GM18951 (cell line): ENCODE measurements around the gene NEFH.
"Not testable (repeated sequence)": the region's sequence is repeated elsewhere in the genome, so short reads cannot be mapped to it uniquely, and the experiment has no call there.

Source experiments
- POLR2A ChIP-seq: IDR thresholded peaks from 4 replicates; pipeline ENCODE4 v1.6.1; 2011; ENCODE audit warnings: mild to moderate bottlenecking; ENCODE audit not compliant: insufficient read length, insufficient read depth; ENCODE audit errors: extremely low read depth
- in situ Hi-C: fragments of 300-500 bp; cut with MboI; formaldehyde crosslinking; loops from one replicate; pipeline ENCODE4 v1.12.0; 2022; ENCODE audit warnings: low sequenced_read_pairs, mixed read lengths, inconsistent platforms; ENCODE audit not compliant: unreplicated experiment

The NEFH gene

GRCh38 chr22:29479417-29480261 lies at the start of gene NEFH:
Gene NEFH, plus strand, starts transcription at chr22:29480218. Its CDS starts 45 bp downstream, at chr22:29480263.
- no peak for TF ChIP-seq POLR2A
- in situ Hi-C loops, result no loop called here

DNA sequence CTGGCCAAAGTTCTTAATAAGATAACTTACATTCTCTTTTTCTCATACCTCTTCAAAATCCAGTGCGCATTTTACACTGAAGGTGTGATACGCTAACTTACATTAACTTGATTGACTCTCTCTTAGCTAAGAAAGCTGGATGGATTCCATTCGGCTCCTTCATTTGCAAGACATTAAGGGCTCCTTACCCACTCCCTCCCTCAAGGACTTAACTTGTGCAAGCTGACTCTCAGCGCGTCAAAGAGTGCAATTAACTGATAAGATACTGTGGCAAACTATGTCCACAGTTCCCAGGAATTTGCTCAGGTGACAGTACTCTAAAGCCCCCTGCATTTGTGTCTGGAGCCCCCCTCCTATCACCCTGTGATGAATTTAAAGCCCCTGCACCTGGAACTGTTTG lies 48.0 kb upstream of the NEFH start:
- TF ChIP-seq POLR2A, result no peak
- in situ Hi-C loops, result no loop called here

DNA sequence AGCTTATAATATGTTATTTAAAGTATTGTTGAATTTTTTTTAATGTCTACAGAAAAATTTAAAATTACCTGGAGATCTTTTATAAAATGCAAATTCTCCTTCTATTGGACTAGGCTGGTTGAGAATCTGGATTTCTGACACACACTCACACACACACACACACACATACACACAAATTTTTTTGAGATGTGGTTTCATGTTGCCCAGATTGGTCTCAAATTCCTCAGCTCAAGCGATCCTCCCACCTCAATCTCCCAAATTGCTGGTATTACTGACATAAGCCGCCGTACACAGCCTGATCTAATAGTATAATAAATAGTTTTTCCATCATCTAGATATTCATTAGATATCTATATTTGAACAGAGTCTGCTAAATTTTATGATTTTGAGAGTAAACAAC lies 46.2 kb upstream of the NEFH start:
- TF ChIP-seq POLR2A, result no peak
- in situ Hi-C loops, result no loop called here

DNA sequence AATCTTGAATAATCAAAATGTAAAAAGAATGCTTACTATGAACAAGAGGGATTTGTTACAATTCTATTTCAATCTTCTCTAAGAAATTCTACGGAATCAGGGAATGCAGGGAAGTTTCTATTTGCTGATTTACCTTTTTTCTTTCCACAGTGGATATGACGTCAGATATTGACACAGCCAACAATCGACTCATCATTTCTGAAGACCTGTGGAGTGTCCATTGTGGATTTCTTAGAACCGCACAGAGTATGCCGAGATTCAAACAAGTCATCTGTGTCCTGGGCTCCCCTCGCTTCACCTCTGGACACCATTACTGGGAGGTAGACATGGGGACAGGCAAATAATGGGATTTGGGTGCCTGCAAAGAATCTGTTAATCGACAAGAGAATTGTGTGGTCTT lies 45.7 kb upstream of the NEFH start:
- in situ Hi-C loops, result no loop called here
- no peak for TF ChIP-seq POLR2A

DNA sequence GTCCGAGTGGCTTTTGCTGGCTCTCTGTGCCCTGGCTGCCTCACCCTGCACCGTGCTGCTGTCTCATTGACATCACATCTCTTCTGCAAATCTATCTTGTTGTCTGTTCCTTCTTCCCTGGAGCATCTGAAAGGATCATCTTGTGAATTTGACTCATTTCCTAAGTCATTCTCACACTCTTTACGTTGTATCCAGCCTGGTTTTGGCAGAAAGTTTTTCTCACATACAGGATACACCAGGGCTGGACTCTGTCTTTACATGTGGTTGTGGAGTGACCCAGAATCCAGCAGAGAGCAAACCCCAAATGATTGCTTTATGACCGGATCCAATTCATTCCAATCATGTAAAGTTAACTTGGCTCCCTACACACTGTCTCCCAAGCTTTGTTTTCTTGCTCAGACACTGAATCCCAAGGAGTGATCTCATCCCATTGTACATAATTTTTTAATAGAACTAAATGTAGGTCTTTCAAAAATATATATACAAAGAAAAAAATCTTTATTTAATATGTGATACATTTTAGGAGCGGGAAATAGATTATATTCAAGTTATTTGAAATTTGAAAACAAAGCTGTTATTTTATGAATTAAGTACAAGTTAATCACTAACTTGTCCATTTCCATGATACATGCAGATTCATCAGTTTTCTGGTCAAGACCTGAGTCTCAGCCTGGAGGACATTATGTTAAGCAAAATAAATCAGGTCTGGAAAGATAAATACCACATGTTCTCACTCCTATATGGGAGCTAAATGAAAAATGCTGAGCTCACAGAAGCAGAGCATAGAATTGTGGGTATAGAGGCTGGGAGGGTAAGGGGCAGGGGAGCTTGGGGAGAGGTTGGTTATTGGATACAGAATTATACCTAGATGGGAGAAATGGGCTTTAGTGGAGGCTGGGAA lies 44.5 kb upstream of the NEFH start:
- TF ChIP-seq POLR2A, result no peak
- in situ Hi-C loops, result no loop called here

GRCh38 chr22:29438283-29438682 lies 41.7 kb upstream of the NEFH start, which contains the start of gene RFPL1:
Gene RFPL1, plus strand, starts transcription at chr22:29438583.
- in situ Hi-C loops, result not testable (repeated sequence)

- in situ Hi-C loops, result no loop called here
- no peak for TF ChIP-seq POLR2A
Measured at GRCh38 chr22:29442976-29443375, 37.0 kb upstream of the NEFH start.

DNA sequence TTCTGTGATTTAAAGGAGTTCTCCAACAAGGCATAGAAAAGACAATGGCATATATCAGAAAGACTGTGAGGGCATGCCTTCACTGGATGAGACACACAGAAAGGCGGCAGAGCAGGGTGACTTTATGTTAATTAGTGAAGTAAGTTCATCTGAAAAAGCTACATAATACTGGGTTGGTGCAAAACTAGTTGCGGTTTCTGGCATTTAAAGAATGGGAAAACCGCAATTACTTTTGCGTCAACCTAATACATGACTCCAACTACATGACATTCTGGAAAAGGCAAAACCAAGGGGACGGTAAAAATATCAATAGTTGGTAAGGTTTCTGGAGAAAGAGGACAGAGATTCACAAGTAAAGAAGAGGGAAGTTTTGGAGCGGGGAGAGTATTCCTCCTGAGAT lies 36.6 kb upstream of the NEFH start:
- in situ Hi-C loops, result no loop called here
- no peak for TF ChIP-seq POLR2A

- in situ Hi-C loops, result no loop called here
- TF ChIP-seq POLR2A, result no peak
Measured at GRCh38 chr22:29443861-29444792, 35.9 kb upstream of the NEFH start.

GRCh38 chr22:29445508-29445907 lies 34.5 kb upstream of the NEFH start:
- TF ChIP-seq POLR2A, result no peak
- in situ Hi-C loops, result no loop called here

- TF ChIP-seq POLR2A, result no peak
- in situ Hi-C loops, result no loop called here
Measured at GRCh38 chr22:29447906-29448305, 32.1 kb upstream of the NEFH start.

GRCh38 chr22:29449296-29449875 lies 30.6 kb upstream of the NEFH start:
- in situ Hi-C loops, result no loop called here
- no peak for TF ChIP-seq POLR2A
